ENCODE results near the gene EPHA4. TPM values are rescaled to one million over a fixed set of nuclear protein-coding genes. Genes with fewer than 3 reads are reported as not detected.

Gene EPHA4
- total and polyA plus RNA-seq, 5 donors from 2014 or later: 7.1 to 23.5 (median 12.0) TPM

DNA sequence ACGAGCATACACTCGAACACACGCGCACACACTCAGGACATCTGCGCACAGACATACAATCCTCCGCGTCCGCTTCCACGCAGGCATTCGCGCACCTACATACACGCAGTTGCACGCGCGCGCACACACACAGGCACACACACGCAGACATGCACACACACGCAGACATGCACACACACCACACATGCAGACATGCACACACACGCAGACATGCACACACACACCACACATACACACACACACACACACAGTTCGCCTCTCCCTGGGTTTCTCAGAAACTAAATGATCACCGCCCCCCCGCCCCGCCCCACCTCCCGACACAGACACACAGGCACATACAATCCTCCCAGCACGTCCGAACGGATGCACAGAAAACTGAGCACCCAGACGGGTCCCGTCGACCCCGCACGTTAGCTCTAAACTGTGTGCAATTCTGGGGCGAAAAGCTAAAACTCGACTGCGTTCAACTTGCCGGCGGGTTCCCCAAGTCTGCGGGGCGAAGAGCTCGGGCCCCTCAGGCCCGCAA lies 1.0 kb downstream of the EPHA4 start:
- no peak overlapping the region for H3K27ac ChIP-seq (ENCODE audit: insufficient read depth, low read length, poor library complexity, severe bottlenecking)
- H3K4me3 ChIP-seq (ENCODE audit: low read depth, low read length): peak overlapping the region; percentile 93
- H3K27me3 Mint-ChIP-seq: peaks cover 68% of the 10 kb centered on the region

DNA sequence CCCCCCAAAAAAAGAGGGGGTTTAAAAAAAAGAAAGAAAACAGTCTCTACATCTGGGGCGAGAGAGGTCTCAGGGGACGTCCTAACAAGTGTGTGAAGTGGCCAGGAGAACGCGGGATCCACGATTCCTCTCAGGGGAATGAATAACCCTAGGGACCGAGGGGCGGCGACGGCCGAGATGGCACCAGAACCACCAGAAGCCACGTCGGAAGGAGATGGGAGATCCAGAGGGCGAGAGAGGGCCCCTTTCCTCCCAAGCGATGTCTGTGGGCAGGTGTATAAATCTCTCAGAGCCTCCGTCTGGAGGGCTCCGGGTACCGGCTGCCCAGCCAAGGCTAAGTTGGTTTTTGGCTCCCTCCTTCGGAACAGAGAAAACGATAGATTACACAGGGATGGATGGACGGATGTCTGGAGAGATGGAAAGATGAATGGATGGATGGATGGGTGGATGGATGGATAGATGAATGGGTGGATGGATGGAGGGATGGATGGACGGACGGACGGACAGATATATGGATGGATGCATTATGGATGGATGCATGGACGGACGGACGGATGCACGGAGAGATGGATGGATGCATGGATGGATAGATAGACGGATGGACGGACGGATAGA lies 1.7 kb downstream of the EPHA4 start:
- peaks cover 39% of the 10 kb centered on the region for H3K4me1 ChIP-seq (ENCODE audit: control insufficient read depth, insufficient read depth, low read length, poor library complexity, severe bottlenecking)
- peak overlapping the region; percentile 93 for H3K4me3 ChIP-seq (ENCODE audit: low read depth, low read length)
- H3K36me3 ChIP-seq (ENCODE audit: control insufficient read depth, insufficient read depth, low read length): no peaks in the 10 kb centered on the region
- peak overlapping the region; percentile 93 to 98 (median 94) for H3K4me3 Mint-ChIP-seq
- ATAC-seq (ENCODE audit: low read depth in 2 of 2): no peak
- DNase-seq: peak in 2 of 3 donors; percentile 23 to 24
- no peaks in the 10 kb centered on the region for H3K9me3 ChIP-seq (ENCODE audit: control insufficient read depth in 2 of 2, low read length in 2 of 2)
- peak overlapping the region in 2 of 3 donors; percentile 86 to 94 for H3K27ac Mint-ChIP-seq
- peaks cover 5% of the 10 kb centered on the region for H3K36me3 Mint-ChIP-seq
- H3K9me3 Mint-ChIP-seq: no peaks in the 10 kb centered on the region
- peaks cover 64% of the 10 kb centered on the region for H3K27me3 Mint-ChIP-seq
- H3K27me3 ChIP-seq (ENCODE audit: control insufficient read depth, insufficient read depth, low read length): peaks cover 16% of the 10 kb centered on the region
- H3K4me1 Mint-ChIP-seq: peaks cover 14 to 49% (median 27%) of the 10 kb centered on the region in 4 donors
- H3K27ac ChIP-seq (ENCODE audit: insufficient read depth, low read length, poor library complexity, severe bottlenecking): no peak overlapping the region

More for the DNA sequence above, 1.0 kb downstream of the EPHA4 start:
- Mint-ChIP-seq H3K27ac (peak overlapping the region; percentile 53 to 94 (median 86)), H3K4me1 (peaks cover 8 to 49% (median 25%) of the 10 kb centered on the region in 4 donors), H3K4me3 (peak overlapping the region; percentile 93 to 98 (median 94)), H3K9me3 (no peaks in the 10 kb centered on the region), H3K36me3 (peaks cover 5% of the 10 kb centered on the region)
- no peaks in the 10 kb centered on the region for H3K9me3 ChIP-seq (ENCODE audit: control insufficient read depth in 2 of 2, low read length in 2 of 2)
- no peaks in the 10 kb centered on the region for H3K36me3 ChIP-seq (ENCODE audit: control insufficient read depth, insufficient read depth, low read length)
- H3K4me1 ChIP-seq (ENCODE audit: control insufficient read depth, insufficient read depth, low read length, poor library complexity, severe bottlenecking): peaks cover 39% of the 10 kb centered on the region
- DNase-seq: peak in 2 of 3 donors; percentile 53 to 56
- ATAC-seq (ENCODE audit: low read depth in 2 of 2): peak; percentile 12 to 16
- peaks cover 19% of the 10 kb centered on the region for H3K27me3 ChIP-seq (ENCODE audit: control insufficient read depth, insufficient read depth, low read length)

DNA sequence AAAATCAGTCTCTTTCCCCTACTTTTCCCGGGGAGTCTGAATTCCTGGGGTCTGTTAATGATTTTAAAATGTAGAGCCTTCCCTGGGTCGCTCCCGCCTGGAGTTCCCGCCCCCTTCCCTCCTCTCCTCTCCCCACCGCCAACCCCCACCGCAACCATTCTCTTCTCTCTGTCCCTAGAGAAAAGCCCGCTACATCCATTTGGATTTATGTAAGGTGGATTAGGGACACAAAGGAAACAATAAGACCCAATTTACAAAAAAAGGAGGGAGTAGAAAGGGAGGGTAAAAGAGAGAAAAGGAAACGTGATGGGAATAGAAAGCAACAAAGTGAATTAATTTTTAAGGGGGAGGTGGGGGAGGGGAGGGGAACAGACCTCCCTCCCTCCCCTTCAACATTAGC lies 2.2 kb downstream of the EPHA4 start:
- ATAC-seq (ENCODE audit: low read depth in 2 of 2) (no peak), DNase-seq (no peak)
- Histone ChIP-seq H3K9me3 (ENCODE audit: control insufficient read depth in 2 of 2, low read length in 2 of 2) (no peaks in the 10 kb centered on the region), H3K27ac (ENCODE audit: insufficient read depth, low read length, poor library complexity, severe bottlenecking) (no peak overlapping the region), H3K36me3 (ENCODE audit: control insufficient read depth, insufficient read depth, low read length) (no peaks in the 10 kb centered on the region), H3K27me3 (ENCODE audit: control insufficient read depth, insufficient read depth, low read length) (peaks cover 14% of the 10 kb centered on the region), H3K4me1 (ENCODE audit: control insufficient read depth, insufficient read depth, low read length, poor library complexity, severe bottlenecking) (peaks cover 41% of the 10 kb centered on the region), H3K4me3 (ENCODE audit: low read depth, low read length) (peak overlapping the region; percentile 93)
- peaks cover 5% of the 10 kb centered on the region for H3K36me3 Mint-ChIP-seq
- H3K4me1 Mint-ChIP-seq: peaks cover 18 to 50% (median 28%) of the 10 kb centered on the region in 4 donors
- H3K27me3 Mint-ChIP-seq: peaks cover 61% of the 10 kb centered on the region
- no peaks in the 10 kb centered on the region for H3K9me3 Mint-ChIP-seq
- peak overlapping the region in 2 of 3 donors; percentile 70 to 86 for H3K27ac Mint-ChIP-seq
- H3K4me3 Mint-ChIP-seq: peak overlapping the region; percentile 93 to 98 (median 94)

DNA sequence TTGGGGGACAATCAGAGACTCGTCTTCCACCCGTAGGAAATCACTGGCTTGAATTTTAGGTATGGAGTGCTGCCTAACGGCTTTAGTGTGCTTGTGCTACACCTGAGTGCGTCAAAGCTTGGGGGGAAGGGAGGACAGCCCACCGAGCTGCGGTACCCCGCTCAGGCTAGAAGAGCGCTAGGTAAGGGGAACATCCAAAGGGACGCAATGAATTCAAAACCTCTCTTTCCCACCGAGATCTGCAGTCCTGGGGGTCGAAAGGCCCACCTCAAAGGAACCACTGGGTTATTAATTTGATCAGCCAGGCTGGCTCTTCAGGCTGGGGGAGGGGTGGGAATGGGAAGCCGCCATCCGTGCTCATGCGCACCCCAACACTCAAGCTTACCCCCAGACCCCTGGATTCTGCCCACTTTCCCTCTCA lies 2.7 kb downstream of the EPHA4 start:
- peaks cover 41% of the 10 kb centered on the region for H3K4me1 ChIP-seq (ENCODE audit: control insufficient read depth, insufficient read depth, low read length, poor library complexity, severe bottlenecking)
- peaks cover 61% of the 10 kb centered on the region for H3K27me3 Mint-ChIP-seq
- H3K36me3 ChIP-seq (ENCODE audit: control insufficient read depth, insufficient read depth, low read length): no peaks in the 10 kb centered on the region
- H3K4me1 Mint-ChIP-seq: peaks cover 20 to 49% (median 29%) of the 10 kb centered on the region in 4 donors
- no peaks in the 10 kb centered on the region for H3K9me3 ChIP-seq (ENCODE audit: control insufficient read depth in 2 of 2, low read length in 2 of 2)
- no peak overlapping the region for H3K27ac ChIP-seq (ENCODE audit: insufficient read depth, low read length, poor library complexity, severe bottlenecking)
- H3K36me3 Mint-ChIP-seq: peaks cover 5% of the 10 kb centered on the region
- no peak for ATAC-seq (ENCODE audit: low read depth in 2 of 2)
- H3K4me3 Mint-ChIP-seq: peak overlapping the region in 3 of 4 donors; percentile 65 to 84 (median 83)
- H3K9me3 Mint-ChIP-seq: no peaks in the 10 kb centered on the region
- DNase-seq: no peak
- no peak overlapping the region for H3K4me3 ChIP-seq (ENCODE audit: low read depth, low read length)
- H3K27me3 ChIP-seq (ENCODE audit: control insufficient read depth, insufficient read depth, low read length): peaks cover 9% of the 10 kb centered on the region
- H3K27ac Mint-ChIP-seq: no peak overlapping the region

DNA sequence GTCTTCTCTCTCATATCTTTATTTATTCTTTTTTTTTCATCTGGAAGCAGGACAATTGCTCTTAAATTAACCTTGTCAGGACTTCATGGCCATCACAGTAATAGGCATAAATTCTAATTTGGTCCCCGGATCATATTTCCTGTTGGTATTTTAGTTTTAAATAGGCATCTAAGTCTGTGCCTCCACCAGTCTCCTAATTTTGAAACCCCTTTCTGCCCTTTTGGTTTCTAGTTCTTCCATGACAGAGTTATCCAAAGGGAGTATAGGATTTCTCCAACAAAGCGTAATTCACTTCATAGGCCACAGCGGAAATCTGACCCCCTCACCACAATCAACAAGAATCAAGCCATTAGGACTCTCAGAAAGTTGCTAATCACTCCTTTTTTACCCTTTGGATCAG lies 3.8 kb downstream of the EPHA4 start:
- H3K27me3 ChIP-seq (ENCODE audit: control insufficient read depth, insufficient read depth, low read length): peaks cover 7% of the 10 kb centered on the region
- no peak overlapping the region for H3K4me3 ChIP-seq (ENCODE audit: low read depth, low read length)
- H3K4me1 Mint-ChIP-seq: peaks cover 24 to 41% (median 30%) of the 10 kb centered on the region in 4 donors
- DNase-seq (no peak), ATAC-seq (ENCODE audit: low read depth in 2 of 2) (no peak)
- peaks cover 34% of the 10 kb centered on the region for H3K4me1 ChIP-seq (ENCODE audit: control insufficient read depth, insufficient read depth, low read length, poor library complexity, severe bottlenecking)
- peaks cover 0 to 1% (median 0%) of the 10 kb centered on the region in 7 donors for H3K9me3 Mint-ChIP-seq
- no peak overlapping the region for H3K27ac ChIP-seq (ENCODE audit: insufficient read depth, low read length, poor library complexity, severe bottlenecking)
- no peak overlapping the region for H3K27ac Mint-ChIP-seq
- H3K4me3 Mint-ChIP-seq: peak overlapping the region in 2 of 4 donors; percentile 3 to 84
- H3K27me3 Mint-ChIP-seq: peaks cover 52% of the 10 kb centered on the region
- H3K9me3 ChIP-seq (ENCODE audit: control insufficient read depth in 2 of 2, low read length in 2 of 2): no peaks in the 10 kb centered on the region
- peaks cover 5% of the 10 kb centered on the region for H3K36me3 ChIP-seq (ENCODE audit: control insufficient read depth, insufficient read depth, low read length)
- peaks cover 5% of the 10 kb centered on the region for H3K36me3 Mint-ChIP-seq

DNA sequence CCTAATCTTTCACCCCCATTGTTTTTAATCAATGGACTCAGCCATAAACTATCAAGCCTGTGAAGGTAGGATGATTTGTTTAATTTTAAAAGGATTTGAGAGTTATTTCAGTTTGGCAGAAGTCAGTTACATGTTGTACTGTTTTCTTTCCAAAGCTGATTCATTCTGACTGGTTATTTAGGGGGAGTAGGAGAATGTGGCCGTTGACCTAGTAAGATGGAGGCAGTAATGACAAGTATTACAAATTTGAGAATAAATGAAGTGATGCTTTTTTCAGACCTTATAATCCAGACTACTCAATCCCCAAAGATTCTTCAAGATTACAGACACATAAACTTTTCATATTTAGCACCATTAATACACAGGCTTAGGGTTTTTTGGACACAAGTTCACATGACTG lies 4.3 kb downstream of the EPHA4 start:
- Histone ChIP-seq H3K4me3 (ENCODE audit: low read depth, low read length) (no peak overlapping the region), H3K36me3 (ENCODE audit: control insufficient read depth, insufficient read depth, low read length) (peaks cover 5% of the 10 kb centered on the region), H3K9me3 (ENCODE audit: control insufficient read depth in 2 of 2, low read length in 2 of 2) (no peaks in the 10 kb centered on the region), H3K4me1 (ENCODE audit: control insufficient read depth, insufficient read depth, low read length, poor library complexity, severe bottlenecking) (peaks cover 29% of the 10 kb centered on the region), H3K27me3 (ENCODE audit: control insufficient read depth, insufficient read depth, low read length) (peaks cover 7% of the 10 kb centered on the region), H3K27ac (ENCODE audit: insufficient read depth, low read length, poor library complexity, severe bottlenecking) (no peak overlapping the region)
- no peak for DNase-seq
- Mint-ChIP-seq H3K27me3 (peaks cover 50% of the 10 kb centered on the region), H3K36me3 (peaks cover 8% of the 10 kb centered on the region), H3K4me3 (peak overlapping the region in 2 of 4 donors; percentile 3 to 84), H3K27ac (peak overlapping the region in 1 of 3 donors; percentile 29), H3K4me1 (peaks cover 28 to 40% (median 31%) of the 10 kb centered on the region in 4 donors), H3K9me3 (peaks cover 0 to 1% (median 0%) of the 10 kb centered on the region in 7 donors)
- no peak for ATAC-seq (ENCODE audit: low read depth in 2 of 2)

DNA sequence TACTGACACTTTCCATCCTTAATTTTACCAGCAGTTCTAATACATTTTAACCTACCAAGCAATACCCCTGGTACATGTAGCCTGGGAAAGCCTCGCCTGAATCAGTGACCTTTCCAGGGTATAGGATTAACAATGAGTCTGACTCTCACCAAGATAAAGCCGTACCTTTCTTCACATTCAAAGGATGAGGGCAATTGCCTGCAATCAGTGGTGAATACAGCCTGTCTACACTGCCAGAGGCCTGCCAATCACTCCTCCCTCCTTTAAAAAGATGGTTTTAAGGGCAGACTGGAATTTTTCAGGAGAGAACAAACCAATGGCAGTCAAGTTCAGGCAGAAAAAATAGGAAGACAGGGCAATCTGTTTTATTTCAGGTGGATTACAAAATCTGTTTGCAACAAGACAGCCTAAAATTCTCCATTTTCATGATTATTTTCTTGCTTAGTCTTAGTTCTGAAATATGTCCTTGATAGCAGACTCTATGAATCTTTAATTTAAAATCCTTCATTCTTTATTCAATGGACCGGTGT lies 4.8 kb downstream of the EPHA4 start:
- Mint-ChIP-seq H3K4me3 (peak overlapping the region in 1 of 4 donors; percentile 84), H3K27ac (no peak overlapping the region), H3K27me3 (peaks cover 45% of the 10 kb centered on the region), H3K36me3 (peaks cover 8% of the 10 kb centered on the region), H3K4me1 (peaks cover 30 to 38% (median 33%) of the 10 kb centered on the region in 4 donors), H3K9me3 (peaks cover 0 to 1% (median 0%) of the 10 kb centered on the region in 7 donors)
- H3K9me3 ChIP-seq (ENCODE audit: control insufficient read depth in 2 of 2, low read length in 2 of 2): no peaks in the 10 kb centered on the region
- peaks cover 5% of the 10 kb centered on the region for H3K36me3 ChIP-seq (ENCODE audit: control insufficient read depth, insufficient read depth, low read length)
- peaks cover 7% of the 10 kb centered on the region for H3K27me3 ChIP-seq (ENCODE audit: control insufficient read depth, insufficient read depth, low read length)
- H3K4me1 ChIP-seq (ENCODE audit: control insufficient read depth, insufficient read depth, low read length, poor library complexity, severe bottlenecking): peaks cover 25% of the 10 kb centered on the region
- ATAC-seq (ENCODE audit: low read depth in 2 of 2) (no peak), DNase-seq (no peak)
- no peak overlapping the region for H3K4me3 ChIP-seq (ENCODE audit: low read depth, low read length)
- no peak overlapping the region for H3K27ac ChIP-seq (ENCODE audit: insufficient read depth, low read length, poor library complexity, severe bottlenecking)
